GM23338 (cell line): ENCODE data around the gene PPP6R1.

ENCODE experiments used
- CREB1 ChIP-seq: fragments of 250-450 bp; sonication (Bioruptor Pico); IDR thresholded peaks from 2 replicates; pipeline ENCODE4 v1.5.0; 2020; ENCODE audit warnings: low read depth, mild to moderate bottlenecking, moderate library complexity
- CTCF ChIP-seq, 2 experiments: fragments of 200-600 bp in 1 of 2; sonication (generic) in 1 of 2; conservative IDR thresholded peaks; 2 replicates each; pipeline versions ENCODE4 v1.5.1 to v1.6.1; 2016 to 2017; ENCODE audit warnings: antibody characterized with exemption in 2 of 2, low read depth in 2 of 2, mild to moderate bottlenecking in 2 of 2, moderate library complexity in 1 of 2
- POLR2AphosphoS5 ChIP-seq: IDR thresholded peaks from 2 replicates; pipeline ENCODE4 v1.6.1; 2016; ENCODE audit warnings: antibody characterized with exemption, low read depth
- REST ChIP-seq: IDR thresholded peaks from one replicate; pipeline ENCODE4 v1.6.1; 2018; ENCODE audit warnings: antibody characterized with exemption; ENCODE audit not compliant: unreplicated experiment

DNA sequence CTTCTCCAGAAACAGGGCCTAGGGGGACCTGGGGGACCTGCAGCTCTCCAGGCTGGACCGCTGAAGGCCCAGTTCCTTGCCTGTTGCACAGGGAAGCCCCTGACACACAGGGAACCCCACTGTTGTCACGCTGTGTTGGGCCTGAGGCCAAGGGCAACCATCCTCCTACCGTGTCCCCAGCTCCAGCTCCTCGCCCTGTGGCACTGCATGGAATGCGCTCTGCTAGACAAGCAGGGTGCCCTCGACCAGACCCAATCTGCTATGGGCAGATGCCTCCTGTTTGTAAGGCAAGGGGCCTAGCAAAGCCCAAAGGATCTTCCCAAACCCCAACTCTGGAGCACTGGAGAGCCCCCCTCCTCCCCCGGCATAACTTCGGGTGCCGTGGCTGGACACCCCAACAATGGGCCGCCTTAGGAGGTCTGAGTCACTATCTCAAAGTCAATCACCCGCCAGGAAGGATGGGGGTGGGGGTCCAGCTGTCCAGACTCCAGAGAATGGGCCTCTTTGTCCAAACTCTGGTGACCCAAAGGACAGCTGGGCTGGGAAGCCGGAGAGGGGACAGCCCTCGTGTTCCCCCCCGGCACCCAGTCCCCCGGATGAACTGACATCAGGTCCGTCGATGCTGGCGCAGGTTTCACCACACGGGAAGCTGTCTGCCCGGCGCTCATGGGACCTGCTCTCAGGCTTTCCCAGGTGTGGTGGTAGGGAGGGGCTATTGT, 28.7 kb upstream of the PPP6R1 start:
- TF ChIP-seq CTCF (conservative IDR thresholded peaks at IDR 0.05; ENCODE audit: low read depth in 2 of 2) (no peak), REST (no peak), POLR2AphosphoS5 (no peak), CREB1 (CRISPR knock-in tag) (no peak)
